NCI-H748 treated with DMSO at 0.1 percent for 48 hours (cell line): ENCODE results near the gene NRP2.

Source experiments
- DNase-seq: peaks from one replicate; lab custom pipeline; 2025; lab: John Stamatoyannopoulos, UW

The NRP2 gene

DNA sequence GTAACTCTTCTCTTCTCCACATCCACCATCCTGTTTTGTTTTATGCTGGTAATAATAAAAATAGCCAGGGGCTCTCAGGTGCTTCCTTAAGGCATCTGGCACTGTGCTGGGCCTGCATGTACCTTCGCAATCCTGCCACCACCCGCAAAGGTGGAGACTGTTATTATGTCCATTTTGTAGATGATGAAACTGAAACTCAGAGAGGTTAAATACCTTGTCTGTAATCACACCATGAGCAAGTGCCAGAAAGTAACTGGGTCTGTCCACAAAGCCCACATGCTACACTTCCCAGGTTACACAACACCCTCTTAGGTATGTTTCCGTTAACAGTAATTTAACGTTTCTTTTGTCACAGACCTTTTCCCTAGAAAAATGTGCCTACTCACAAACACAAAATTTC, 27.0 kb downstream of the NRP2 start:
- DNase-seq = no peak

DNA sequence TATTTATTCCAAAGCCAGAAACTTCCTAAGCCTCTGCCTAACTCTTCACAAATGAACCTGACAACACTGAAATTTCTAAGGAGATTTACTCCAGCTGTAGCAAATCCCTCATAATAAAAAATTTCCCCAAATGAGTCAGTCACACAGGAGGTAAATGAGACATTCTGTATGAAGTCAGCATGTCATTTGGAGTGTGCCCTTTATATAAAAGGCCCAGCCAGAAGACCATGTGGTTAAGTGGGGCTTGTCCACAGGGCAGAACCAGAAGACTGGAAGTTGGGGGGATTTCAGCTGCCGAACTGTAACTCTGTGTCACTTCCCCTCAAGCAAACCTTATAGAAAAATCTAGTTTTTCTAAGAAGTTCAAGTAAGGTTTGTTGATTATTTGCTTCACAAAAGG, 30.2 kb downstream of the NRP2 start:
- DNase-seq = no peak

DNA sequence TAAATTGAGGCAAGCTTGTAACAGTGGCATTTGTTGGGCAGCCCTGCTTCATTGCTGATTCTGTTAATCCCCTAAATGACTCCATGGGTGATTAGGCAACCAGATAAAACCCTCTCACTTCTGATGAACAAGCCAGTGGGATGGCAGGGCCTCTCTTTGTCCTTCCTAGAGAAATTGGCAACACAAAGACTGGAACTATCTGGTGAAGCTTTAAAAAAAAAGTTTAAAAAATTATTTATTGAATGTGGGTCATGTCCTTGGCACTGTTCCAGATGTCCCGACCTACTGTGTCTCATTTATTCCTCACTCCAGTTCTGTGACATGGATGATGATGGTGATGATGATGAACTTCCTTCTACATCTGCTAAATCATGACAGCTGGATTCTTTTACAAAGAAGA, 30.8 kb downstream of the NRP2 start:
- DNase-seq = no peak

- DNase-seq = no peak
These were observed 31.9 kb downstream of the NRP2 start for GRCh38 chr2:205714058-205714776.

DNA sequence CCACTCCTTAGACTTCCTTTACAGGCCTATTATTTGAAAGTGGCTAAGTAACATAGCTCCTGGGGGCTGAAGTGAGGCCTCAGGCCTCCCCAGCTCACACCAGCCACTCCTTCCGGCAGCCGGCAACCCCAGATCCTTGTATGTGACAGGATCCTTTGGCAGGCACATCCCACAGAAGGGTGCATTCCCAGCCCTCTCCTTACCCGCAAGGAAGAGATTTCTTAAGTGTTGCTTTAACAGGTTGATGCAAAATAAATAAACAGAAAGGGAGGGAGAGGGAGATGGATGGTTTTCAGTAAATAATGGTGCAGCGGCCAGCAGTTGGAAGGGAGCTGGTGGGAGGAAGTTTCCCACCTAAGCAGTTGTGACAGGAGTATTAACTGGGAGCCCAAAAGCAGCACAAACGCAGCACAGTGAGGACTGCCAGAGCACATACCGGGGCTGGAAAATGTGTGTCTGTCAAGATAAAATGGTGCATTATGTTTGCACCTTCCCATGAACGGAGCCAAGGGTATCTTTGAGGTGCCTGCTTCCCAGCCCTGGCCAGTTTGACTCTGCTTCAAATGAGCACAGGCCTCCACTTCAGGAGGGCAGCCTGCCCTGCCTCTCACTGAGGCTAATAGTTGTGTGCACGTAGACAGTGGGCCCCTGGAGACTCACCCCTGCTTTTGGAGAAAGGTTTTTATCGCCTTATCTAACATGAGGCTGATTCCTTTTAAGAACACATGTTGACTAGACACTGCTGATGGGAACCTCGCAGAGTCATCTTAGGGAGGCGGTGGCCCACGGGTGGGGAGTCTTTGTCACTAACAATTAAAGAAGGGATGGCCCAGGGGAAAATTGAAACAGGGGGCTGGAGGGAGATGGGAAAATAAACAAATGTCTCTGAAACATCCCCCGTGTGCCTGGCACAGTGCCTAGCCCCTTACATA, 32.8 kb downstream of the NRP2 start:
- DNase-seq = no peak

- no peak for DNase-seq
These were observed 33.7 kb downstream of the NRP2 start for GRCh38 chr2:205715831-205716525.

GRCh38 chr2:205717175-205717846, 35.0 kb downstream of the NRP2 start:
- no peak for DNase-seq

GRCh38 chr2:205717999-205718398, 35.7 kb downstream of the NRP2 start:
- DNase-seq = no peak

DNA sequence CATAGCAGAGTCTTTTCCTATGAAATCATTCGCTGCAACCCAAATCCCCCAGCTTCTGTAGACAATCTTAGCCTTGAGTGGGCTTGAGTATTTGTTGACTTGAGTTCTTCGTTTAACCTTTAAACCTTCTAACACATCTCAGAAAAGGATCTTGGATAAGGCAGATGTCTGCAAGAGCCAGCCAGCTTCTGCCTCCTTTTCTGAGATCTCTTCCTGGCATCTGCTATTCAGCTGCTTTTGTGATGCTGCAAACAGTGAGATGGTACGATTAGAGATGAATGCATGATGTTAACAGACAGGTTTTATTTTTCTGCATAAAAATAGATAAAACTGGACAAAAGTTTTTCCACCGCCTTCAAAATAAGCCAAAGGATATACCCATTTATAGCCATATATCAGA, 37.5 kb downstream of the NRP2 start:
- no peak for DNase-seq

GRCh38 chr2:205720451-205720902, 38.2 kb downstream of the NRP2 start:
- DNase-seq = no peak

GRCh38 chr2:205721057-205721449, 38.8 kb downstream of the NRP2 start:
- DNase-seq = no peak

- no peak for DNase-seq
These were observed 40.1 kb downstream of the NRP2 start for GRCh38 chr2:205722283-205722918.

GRCh38 chr2:205723179-205723578, 40.9 kb downstream of the NRP2 start:
- no peak for DNase-seq

DNA sequence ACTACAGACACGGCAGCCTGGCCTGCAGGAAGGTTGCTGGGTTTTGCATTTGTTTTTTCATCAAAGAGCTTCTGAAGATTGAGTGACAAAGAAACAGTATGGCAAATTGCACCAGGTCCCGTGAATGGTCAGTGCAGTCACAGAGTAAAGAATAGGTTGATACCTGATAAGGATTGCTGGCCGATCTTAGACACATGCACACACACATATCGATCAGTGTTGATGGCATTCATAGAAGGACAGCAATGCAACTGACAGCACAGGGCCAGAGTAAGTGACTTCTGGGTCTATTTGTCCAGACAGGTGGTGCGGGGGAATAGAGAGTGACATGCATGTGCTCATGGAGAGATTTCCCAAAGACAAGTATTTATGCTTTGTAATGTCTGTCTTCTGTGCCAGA, 42.8 kb downstream of the NRP2 start:
- no peak for DNase-seq

GRCh38 chr2:205726506-205726905, 44.2 kb downstream of the NRP2 start:
- no peak for DNase-seq

- DNase-seq = no peak
These were observed 44.9 kb downstream of the NRP2 start for GRCh38 chr2:205727174-205727573.

- DNase-seq = no peak
These were observed 46.1 kb downstream of the NRP2 start for GRCh38 chr2:205728366-205728765.

GRCh38 chr2:205730191-205730590, 47.9 kb downstream of the NRP2 start:
- no peak for DNase-seq

DNA sequence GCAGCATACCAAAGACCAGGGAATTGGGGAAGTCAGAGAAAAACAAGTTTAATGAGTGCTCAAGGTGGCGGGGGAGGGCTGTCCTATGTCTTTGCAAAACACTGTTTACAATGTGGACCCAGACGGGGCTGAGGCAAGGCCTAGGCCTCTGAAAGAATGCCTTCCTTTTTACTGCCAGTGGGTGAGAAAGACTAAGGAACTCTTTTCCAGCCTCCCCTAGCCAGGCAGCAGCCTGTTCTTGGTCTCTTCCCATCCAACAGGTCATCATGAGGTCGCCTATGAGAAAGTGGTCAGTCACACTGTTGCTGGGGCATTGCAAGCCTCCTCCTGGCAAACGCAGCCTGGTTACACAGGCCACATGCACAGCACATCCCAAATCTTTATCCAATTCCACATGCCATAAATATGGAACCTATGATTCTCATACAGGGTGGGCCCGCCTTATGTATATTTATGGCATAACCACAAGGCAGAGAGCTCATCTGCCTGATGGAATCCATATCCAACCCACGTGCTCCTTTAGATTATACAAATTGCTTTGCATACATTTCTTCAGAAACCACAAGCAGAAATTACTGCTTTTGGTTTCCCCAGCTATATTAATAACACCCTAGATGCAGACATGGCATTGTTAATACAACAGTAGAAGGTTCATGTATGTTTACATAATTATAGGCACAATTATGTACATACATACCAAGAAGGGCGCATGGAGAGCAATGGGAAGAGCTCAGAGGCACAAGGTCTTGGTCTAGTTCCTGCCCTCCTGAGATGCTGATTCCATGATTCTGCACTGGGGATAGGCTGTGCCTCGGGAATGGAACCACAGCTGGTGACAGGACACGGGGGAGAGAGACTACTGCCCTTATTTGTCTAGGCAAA, 48.6 kb downstream of the NRP2 start:
- no peak for DNase-seq

DNA sequence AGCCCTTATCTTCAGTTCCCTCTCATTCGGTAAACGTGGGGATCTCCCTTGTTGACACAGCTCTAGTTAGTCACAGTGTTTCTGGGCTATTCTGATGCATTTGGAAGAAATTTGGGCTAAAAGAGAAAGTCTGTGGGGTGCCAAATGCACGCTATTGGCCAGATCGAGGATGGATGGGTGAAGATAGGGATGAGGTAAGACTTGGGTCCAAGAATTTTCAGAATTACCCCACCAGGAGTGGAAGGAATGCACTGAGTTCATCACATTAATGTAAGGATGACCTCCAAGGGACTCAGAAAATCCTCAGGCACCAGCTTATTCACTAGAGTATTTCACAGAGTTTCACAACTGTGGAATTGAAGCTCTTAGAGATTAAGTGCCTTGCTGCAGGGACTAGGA, 49.3 kb downstream of the NRP2 start:
- DNase-seq = no peak

DNA sequence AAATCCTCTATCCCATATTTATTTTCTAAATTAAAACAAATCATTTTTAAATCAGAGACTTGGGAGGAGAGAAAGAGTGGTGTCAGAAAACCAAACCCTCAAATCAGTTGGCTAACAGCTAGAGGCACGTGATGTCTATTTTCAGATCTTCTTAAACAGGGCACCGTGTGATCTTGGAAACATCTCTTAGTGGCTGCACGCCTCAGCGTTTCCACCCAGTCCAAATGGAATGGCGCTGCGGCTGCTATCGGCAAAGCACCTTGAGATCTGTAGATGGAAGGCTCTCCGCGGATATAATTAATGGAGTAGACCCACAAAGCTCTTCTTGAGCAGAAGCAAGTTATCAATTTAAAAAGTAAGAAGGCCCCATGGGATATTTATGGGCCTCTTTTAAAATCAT, 50.0 kb downstream of the NRP2 start:
- DNase-seq = no peak
